Body of pancreas (tissue), 4 donors: Measurements from ENCODE around the gene SFT2D2.

ENCODE experiments used
- CTCF ChIP-seq, 7 experiments: fragments of 450-650 bp in 4 of 7; fragments of 200-600 bp in 3 of 7; sonication (generic) in 3 of 7; IDR thresholded peaks; one replicate each; pipeline ENCODE4 v1.5.1; 2016 to 2019; ENCODE audit warnings: antibody characterized with exemption in 7 of 7
- POLR2A ChIP-seq, 3 donors: fragments of 450-650 bp; IDR thresholded peaks; one replicate each; pipeline ENCODE4 v1.6.1; 2016; ENCODE audit warnings: antibody characterized with exemption in 3 of 3, mild to moderate bottlenecking in 2 of 3

DNA sequence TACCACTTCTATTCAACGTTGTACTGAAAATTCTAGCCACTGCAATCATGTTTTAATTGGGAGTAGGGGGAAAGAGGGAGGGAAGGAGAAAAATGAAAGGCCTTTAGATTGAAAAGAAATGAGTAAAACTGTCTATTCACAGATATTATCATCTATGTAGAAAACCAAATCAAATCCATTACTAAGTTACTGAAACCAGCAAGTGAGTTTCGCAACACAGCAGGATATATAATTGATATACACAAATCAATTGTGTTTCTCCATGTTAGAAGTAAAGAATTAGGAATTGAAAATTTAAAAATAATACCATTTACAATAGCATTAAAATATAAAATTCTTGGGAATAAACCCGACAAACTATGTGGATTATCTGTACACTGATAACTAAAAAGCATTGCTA, 19.2 kb downstream of the SFT2D2 start:
- TF ChIP-seq CTCF (IDR thresholded peaks at IDR 0.05) (no peak), POLR2A (IDR thresholded peaks at IDR 0.05) (no peak)
